ENCODE measurements around the gene PPP2R3B. TPM values are rescaled to one million over a fixed set of nuclear protein-coding genes. Genes with fewer than 3 reads are reported as not detected.
A peak's percentile ranks its signal among the peaks of the same experiment; 100 is the strongest.

Gene PPP2R3B
- total RNA-seq, 1 experiment from 2014 or later: 19.1 TPM

- DNase-seq (ENCODE audit: low read depth, low spot score): peak; percentile 97
- no peaks in the 10 kb centered on the region for H4K20me1 ChIP-seq (ENCODE audit: insufficient read depth)
- H3K4me3 ChIP-seq (replicated peaks in 1 of 2; ENCODE audit: low read depth in 1 of 2, low read length in 2 of 2): peak overlapping the region; percentile 62 to 63
- H3K79me2 ChIP-seq (ENCODE audit: insufficient read depth, low read length): peaks cover 13% of the 10 kb centered on the region; the same call in 1 of the 2 replicates
- H3K4me1 ChIP-seq (ENCODE audit: control insufficient read depth in 1 of 2, insufficient read depth in 2 of 2, low read length in 2 of 2): peaks cover 2 to 18% of the 10 kb centered on the region in 2 experiments
- RAD21 ChIA-PET (ENCODE audit: low non-redundant PET in 1 of 2, low total read pairs in 2 of 2, uncharacterized antibody in 2 of 2, unreplicated experiment in 2 of 2): no interaction called here
- CTCF ChIA-PET: no interaction called here
- H3K9me2 ChIP-seq (ENCODE audit: insufficient read depth): no peaks in the 10 kb centered on the region
- no peaks in the 10 kb centered on the region for H3K27me3 ChIP-seq (ENCODE audit: insufficient read depth, low read length)
- H3K4me2 ChIP-seq (ENCODE audit: low read length): peak overlapping the region; percentile 64
- TF ChIP-seq CEBPB (IDR thresholded peaks at IDR 0.05; ENCODE audit: low read depth) (no peak), JUND (IDR thresholded peaks at IDR 0.05) (no peak), ELF1 (IDR thresholded peaks at IDR 0.05; ENCODE audit: borderline replicate concordance, low read depth) (no peak), TCF7L2 (IDR thresholded peaks at IDR 0.05; ENCODE audit: borderline replicate concordance, extremely low read depth, insufficient read depth, insufficient read length) (no peak), POLR2AphosphoS5 (IDR thresholded peaks at IDR 0.05; ENCODE audit: low read depth, low read length) (peak; percentile 50; the same call in 1 of the 2 replicates), EZH2 (IDR thresholded peaks at IDR 0.05) (no peak), ZNF274 (IDR thresholded peaks at IDR 0.05; ENCODE audit: low read depth, low read length) (no peak), MAX (IDR thresholded peaks at IDR 0.05) (no peak), ATF3 (IDR thresholded peaks at IDR 0.05) (no peak), SP1 (IDR thresholded peaks at IDR 0.05; ENCODE audit: low read depth) (no peak), FOSL1 (IDR thresholded peaks at IDR 0.05; ENCODE audit: low read depth) (no peak), ZBTB33 (IDR thresholded peaks at IDR 0.05; ENCODE audit: extremely low read depth, insufficient replicate concordance, low read length) (no peak), CTCF (IDR thresholded peaks at IDR 0.05 in 2 of 3, conservative IDR thresholded peaks at IDR 0.05 in 1 of 3; ENCODE audit: borderline replicate concordance in 1 of 3, insufficient read depth in 1 of 3, low read depth in 2 of 3, low read length in 2 of 3) (no peak), POLR2A (IDR thresholded peaks at IDR 0.05; ENCODE audit: borderline replicate concordance, extremely low read depth, insufficient read depth, insufficient read length) (peak; percentile 24)
- H3K9ac ChIP-seq (ENCODE audit: low read length): peak overlapping the region; percentile 76
- no peaks in the 10 kb centered on the region for H3K9me3 ChIP-seq (ENCODE audit: control insufficient read depth in 1 of 2, insufficient read depth in 1 of 2, low read depth in 1 of 2, low read length in 2 of 2)
- H3K36me3 ChIP-seq (ENCODE audit: control insufficient read depth in 1 of 2, insufficient read depth in 2 of 2, low read length in 2 of 2): no peaks in the 10 kb centered on the region
- no peak overlapping the region for H2AFZ ChIP-seq (ENCODE audit: low read depth, low read length, poor library complexity, severe bottlenecking)
- intact Hi-C loops (cut with micrococcal nuclease): loop anchor here (5.0 kb wide), 1 partner anchor 41 kb away; no protein-coding TSS in a partner anchor
- peak overlapping the region; percentile 71 for H3K27ac ChIP-seq (ENCODE audit: low read depth, low read length)
- POLR2A ChIA-PET: no interaction called here
- no TSS peak for BruUV-seq (replicated peaks)
- peak; percentile 74 for ATAC-seq
These were observed 68.5 kb downstream of the PPP2R3B start for GRCh38 chrX:318068-318738.

Measured in HCT116 (cell line).